ENCODE measurements around the gene UGT1A8. TPM values are rescaled to one million over a fixed set of nuclear protein-coding genes. Genes with fewer than 3 reads are reported as not detected.

The UGT1A8 gene
- total and polyA plus RNA-seq, 2 of the 4 experiments (the other 2 are of a cell fraction) = not detected

DNA sequence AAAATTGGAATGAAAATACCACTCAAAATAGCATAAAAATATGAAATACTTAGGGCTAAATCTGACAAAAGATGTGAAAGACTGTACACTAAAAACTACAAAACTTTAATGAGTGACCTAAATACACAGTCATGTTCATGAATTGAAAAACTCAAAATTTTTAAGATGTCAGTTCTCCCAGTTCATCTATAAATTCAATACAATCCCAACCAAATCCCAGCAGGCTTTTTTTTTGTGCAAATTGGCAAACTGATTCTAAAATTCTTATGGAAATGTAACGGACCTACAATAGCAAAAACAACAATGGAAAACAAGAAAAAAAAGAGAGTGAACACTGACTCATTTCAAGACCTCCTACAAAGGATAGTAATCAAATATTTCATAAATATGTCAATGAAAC is 46.4 kb upstream of the UGT1A8 start:
- TF ChIP-seq CHD1 (IDR thresholded peaks at IDR 0.05; ENCODE audit: low read depth, low read length) (no peak), MAZ (IDR thresholded peaks at IDR 0.05; ENCODE audit: borderline replicate concordance, low read depth, low read length) (no peak), CEBPB (IDR thresholded peaks at IDR 0.05; ENCODE audit: low read depth, low read length) (no peak), RFX5 (IDR thresholded peaks at IDR 0.05; ENCODE audit: low read depth, low read length) (no peak), SMC3 (IDR thresholded peaks at IDR 0.05; ENCODE audit: low read depth, low read length) (no peak), POLR2A (IDR thresholded peaks at IDR 0.05; ENCODE audit: low read depth, low read length) (no peak), FOS (IDR thresholded peaks at IDR 0.05; ENCODE audit: low read depth, low read length) (no peak), RAD21 (IDR thresholded peaks at IDR 0.05; ENCODE audit: low read length) (no peak), BHLHE40 (IDR thresholded peaks at IDR 0.05; ENCODE audit: low read depth, low read length) (no peak)
- TF ChIP-seq, protein P1, sequence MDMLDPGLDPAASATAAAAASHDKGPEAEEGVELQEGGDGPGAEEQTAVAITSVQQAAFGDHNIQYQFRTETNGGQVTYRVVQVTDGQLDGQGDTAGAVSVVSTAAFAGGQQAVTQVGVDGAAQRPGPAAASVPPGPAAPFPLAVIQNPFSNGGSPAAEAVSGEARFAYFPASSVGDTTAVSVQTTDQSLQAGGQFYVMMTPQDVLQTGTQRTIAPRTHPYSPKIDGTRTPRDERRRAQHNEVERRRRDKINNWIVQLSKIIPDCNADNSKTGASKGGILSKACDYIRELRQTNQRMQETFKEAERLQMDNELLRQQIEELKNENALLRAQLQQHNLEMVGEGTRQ (IDR thresholded peaks at IDR 0.05; ENCODE audit: low read depth, low read length) = no peak
- TF ChIP-seq, protein P2, sequence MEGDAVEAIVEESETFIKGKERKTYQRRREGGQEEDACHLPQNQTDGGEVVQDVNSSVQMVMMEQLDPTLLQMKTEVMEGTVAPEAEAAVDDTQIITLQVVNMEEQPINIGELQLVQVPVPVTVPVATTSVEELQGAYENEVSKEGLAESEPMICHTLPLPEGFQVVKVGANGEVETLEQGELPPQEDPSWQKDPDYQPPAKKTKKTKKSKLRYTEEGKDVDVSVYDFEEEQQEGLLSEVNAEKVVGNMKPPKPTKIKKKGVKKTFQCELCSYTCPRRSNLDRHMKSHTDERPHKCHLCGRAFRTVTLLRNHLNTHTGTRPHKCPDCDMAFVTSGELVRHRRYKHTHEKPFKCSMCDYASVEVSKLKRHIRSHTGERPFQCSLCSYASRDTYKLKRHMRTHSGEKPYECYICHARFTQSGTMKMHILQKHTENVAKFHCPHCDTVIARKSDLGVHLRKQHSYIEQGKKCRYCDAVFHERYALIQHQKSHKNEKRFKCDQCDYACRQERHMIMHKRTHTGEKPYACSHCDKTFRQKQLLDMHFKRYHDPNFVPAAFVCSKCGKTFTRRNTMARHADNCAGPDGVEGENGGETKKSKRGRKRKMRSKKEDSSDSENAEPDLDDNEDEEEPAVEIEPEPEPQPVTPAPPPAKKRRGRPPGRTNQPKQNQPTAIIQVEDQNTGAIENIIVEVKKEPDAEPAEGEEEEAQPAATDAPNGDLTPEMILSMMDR (conservative IDR thresholded peaks at IDR 0.05; ENCODE audit: low read depth, low read length) = no peak
- Histone ChIP-seq H3K27ac (ENCODE audit: insufficient read depth, low read length) (no peak overlapping the region), H2BK20ac (ENCODE audit: low read depth, low read length) (no peak overlapping the region), H2BK5ac (ENCODE audit: low read depth, low read length, poor library complexity, severe bottlenecking) (no peak overlapping the region), H3K56ac (ENCODE audit: extremely low read depth, insufficient read depth, low read length) (no peak overlapping the region), H3K9me1 (ENCODE audit: insufficient read depth, low read length) (no peaks in the 10 kb centered on the region), H3K9ac (ENCODE audit: low read depth, low read length) (no peak overlapping the region), H2AK9ac (replicated peaks; ENCODE audit: low read depth, low read length, poor library complexity) (no peak overlapping the region), H2BK120ac (ENCODE audit: low read depth, low read length) (no peak overlapping the region), H3K14ac (replicated peaks; ENCODE audit: low read depth, low read length) (no peak overlapping the region), H3K23ac (ENCODE audit: low read depth, low read length) (no peak overlapping the region), H3K36me3 (ENCODE audit: control insufficient read depth, insufficient read depth, low read length) (no peaks in the 10 kb centered on the region), H3K9me3 (ENCODE audit: control insufficient read depth, insufficient read depth, low read length) (no peaks in the 10 kb centered on the region), H3K79me1 (ENCODE audit: low read depth in 1 of 2, low read length in 2 of 2) (peaks cover 0 to 6% of the 10 kb centered on the region in 2 experiments; a peak in 2 of 4 replicates), H4K20me1 (ENCODE audit: insufficient read depth, low read length) (no peaks in the 10 kb centered on the region), H3K4me3 (ENCODE audit: insufficient read depth, low read depth, low read length) (no peak overlapping the region), H3K27me3 (ENCODE audit: control insufficient read depth, insufficient read depth, low read length) (peaks cover 3% of the 10 kb centered on the region; the same call in 1 of the 2 replicates), H3K4me1 (ENCODE audit: control insufficient read depth, insufficient read depth, low read length) (no peaks in the 10 kb centered on the region), H4K8ac (ENCODE audit: low read depth in 2 of 2, low read length in 2 of 2) (no peak overlapping the region), H3K4ac (ENCODE audit: low read depth, low read length) (no peak overlapping the region), H4K91ac (ENCODE audit: insufficient read depth, low read depth, low read length) (no peak overlapping the region), H4K5ac (ENCODE audit: low read depth, low read length) (no peak overlapping the region), H2AFZ (replicated peaks; ENCODE audit: low read length, poor library complexity) (no peak overlapping the region), H3K18ac (ENCODE audit: low read depth, low read length) (no peak overlapping the region), H2AK5ac (ENCODE audit: low read depth, low read length) (no peak overlapping the region), H3K4me2 (ENCODE audit: low read depth, low read length) (no peak overlapping the region), H2BK15ac (ENCODE audit: low read depth, low read length) (no peak overlapping the region)
- ATAC-seq (ENCODE audit: low read depth) (no peak), DNase-seq (no peak)
- no TSS peak for BruUV-seq (replicated peaks)
- in situ Hi-C loops (cut with MboI; ENCODE audit: low sequenced_read_pairs) (no loop called here), intact Hi-C loops (cut with micrococcal nuclease) (no loop called here), dilution Hi-C loops (cut with HindIII; ENCODE audit: low sequenced_read_pairs, unreplicated experiment) (no loop called here)
- POLR2A ChIA-PET (ENCODE audit: unreplicated experiment) = no interaction called here
- WGBS, 2 experiments (ENCODE audit: extremely low coverage in 2 of 2, insufficient read length in 1 of 2) = no CpG with 5 or more reads among the region's 1 CpG
- CTCF ChIA-PET = no interaction called here

All from IMR-90 (cell line).